ENCODE results near the gene SEC11C. TPM values are rescaled to one million over a fixed set of nuclear protein-coding genes. Genes with fewer than 3 reads are reported as not detected.

SEC11C gene
- total and polyA plus RNA-seq, 2 of the 13 experiments (the other 11 are each of a cell fraction or from before 2014, with no cell fraction given) = 71.9 to 297 TPM

DNA sequence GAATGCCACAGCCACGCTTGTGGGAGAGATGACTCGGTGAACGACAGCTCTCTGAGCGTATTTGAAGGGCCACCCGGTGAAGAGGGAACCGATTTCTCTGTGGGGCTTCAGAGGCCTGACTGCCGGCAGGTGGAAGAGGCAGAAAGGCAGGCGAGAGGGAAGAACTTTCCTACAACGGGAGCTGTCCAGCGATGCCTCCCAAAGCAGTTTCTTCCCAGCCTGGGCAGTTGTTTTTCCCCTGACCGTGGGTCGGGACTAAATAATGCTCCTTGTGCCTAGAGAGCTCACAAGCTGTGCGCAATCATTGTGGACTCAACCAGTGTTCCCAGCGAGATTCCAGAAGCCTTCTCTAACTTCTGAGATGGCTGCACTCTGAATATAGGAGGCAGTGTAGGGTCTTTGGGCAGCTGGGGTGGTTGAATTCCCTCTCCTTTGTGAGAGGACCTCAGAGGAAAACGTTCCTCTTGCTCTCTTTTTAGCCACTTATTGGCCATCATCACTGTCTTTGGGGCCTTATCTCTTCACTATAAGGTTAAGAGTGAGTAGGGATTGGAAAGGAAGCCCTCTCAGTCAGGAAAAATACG is 710 bp downstream of the SEC11C start (continued):
- 0 out of 2 replicates have a peak, but pooled peaks have one; percentile 11 for TF ChIP-seq TBX2 (CRISPR knock-in tag; IDR thresholded peaks at IDR 0.05; ENCODE audit: borderline replicate concordance)
- no peak for TF ChIP-seq HMGA1 (CRISPR knock-in tag; conservative IDR thresholded peaks at IDR 0.05)
- TF ChIP-seq RNF2 (conservative IDR thresholded peaks at IDR 0.05; ENCODE audit: low read depth) = no peak
- no peak for TF ChIP-seq ZNF484 (CRISPR knock-in tag; IDR thresholded peaks at IDR 0.05; ENCODE audit: borderline replicate concordance, low read depth)
- no peak for TF ChIP-seq TBL1XR1 (IDR thresholded peaks at IDR 0.05; ENCODE audit: borderline replicate concordance, low read length, partially characterized antibody)
- TF ChIP-seq HNRNPK (IDR thresholded peaks at IDR 0.05; ENCODE audit: low read depth, low read length, poor library complexity, severe bottlenecking) = no peak
- no peak for TF ChIP-seq ZMYM3 (CRISPR knock-in tag; IDR thresholded peaks at IDR 0.05)
- TF ChIP-seq HNF1A (IDR thresholded peaks at IDR 0.05; ENCODE audit: low read depth) = no peak
- no peak for TF ChIP-seq HNF1A (CRISPR knock-in tag; IDR thresholded peaks at IDR 0.05; ENCODE audit: borderline replicate concordance)
- 0 out of 2 replicates have a peak, but pooled peaks have one; percentile 22 for TF ChIP-seq EED (CRISPR knock-in tag; IDR thresholded peaks at IDR 0.05)
- no peak for TF ChIP-seq NCOA2 (CRISPR knock-in tag; IDR thresholded peaks at IDR 0.05)
- TF ChIP-seq ZNF777 (CRISPR knock-in tag; IDR thresholded peaks at IDR 0.05) = no peak
- no peak for TF ChIP-seq ZNF251 (CRISPR knock-in tag; IDR thresholded peaks at IDR 0.05)
- peak; percentile 75; the same call in 1 of the 2 replicates for TF ChIP-seq SIN3A (IDR thresholded peaks at IDR 0.05; ENCODE audit: borderline replicate concordance, low read depth, low read length)
- TF ChIP-seq ZNF432 (CRISPR knock-in tag; IDR thresholded peaks at IDR 0.05; ENCODE audit: borderline replicate concordance) = no peak
- no peak for TF ChIP-seq SPEN (CRISPR knock-in tag; IDR thresholded peaks at IDR 0.05; ENCODE audit: low read depth)
- TF ChIP-seq FOXA1 (IDR thresholded peaks at IDR 0.05) = no peak
- TF ChIP-seq FOXA1 (CRISPR knock-in tag; IDR thresholded peaks at IDR 0.05) = no peak
- no peak for TF ChIP-seq TERF1 (CRISPR knock-in tag; IDR thresholded peaks at IDR 0.05)
- no peak for TF ChIP-seq BCL6 (CRISPR knock-in tag; IDR thresholded peaks at IDR 0.05)
- TF ChIP-seq ZNF609 (CRISPR knock-in tag; IDR thresholded peaks at IDR 0.05; ENCODE audit: borderline replicate concordance) = no peak
- TF ChIP-seq GATAD1 (CRISPR knock-in tag; IDR thresholded peaks at IDR 0.05) = no peak
